H54 (cell line): ENCODE results near the gene PPP4R3A.

ENCODE experiments used
- DNase-seq: peaks from one replicate; pipeline ENCODE4 v3.0.0; 2011; ENCODE audit warnings: low spot score, mixed read lengths; ENCODE audit not compliant: insufficient read length
- FAIRE-seq: peaks from 3 replicates; lab custom pipeline; 2011; peaks lifted over from hg19 to GRCh38; lab: Jason Lieb, UNC
- POLR2A ChIP-seq: IDR thresholded peaks from 2 replicates; pipeline ENCODE4 v1.6.1; 2011; ENCODE audit warnings: low read depth, mild to moderate bottlenecking, low read length

PPP4R3A gene

DNA sequence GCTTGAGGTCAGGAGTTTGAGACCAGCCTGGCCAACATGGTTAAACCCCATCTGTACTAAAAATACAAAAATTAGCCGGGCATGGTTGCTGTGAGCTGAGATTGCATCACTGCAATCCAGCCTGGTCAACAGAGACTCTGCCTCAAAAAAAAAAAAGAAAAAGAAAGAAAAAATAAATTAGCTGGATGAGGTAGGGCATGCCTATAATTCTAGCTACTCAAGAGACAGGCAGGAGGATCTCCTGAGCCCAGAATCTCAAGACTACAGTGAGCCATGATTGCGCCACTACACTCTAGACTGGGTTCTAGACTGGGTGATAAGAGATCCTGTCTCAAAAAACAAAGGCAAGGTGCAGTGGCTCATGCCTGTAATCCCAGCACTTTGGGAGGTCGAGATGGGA lies 16.9 kb downstream of the PPP4R3A start:
- DNase-seq (no peak), FAIRE-seq (no peak)
- no peak for TF ChIP-seq POLR2A

DNA sequence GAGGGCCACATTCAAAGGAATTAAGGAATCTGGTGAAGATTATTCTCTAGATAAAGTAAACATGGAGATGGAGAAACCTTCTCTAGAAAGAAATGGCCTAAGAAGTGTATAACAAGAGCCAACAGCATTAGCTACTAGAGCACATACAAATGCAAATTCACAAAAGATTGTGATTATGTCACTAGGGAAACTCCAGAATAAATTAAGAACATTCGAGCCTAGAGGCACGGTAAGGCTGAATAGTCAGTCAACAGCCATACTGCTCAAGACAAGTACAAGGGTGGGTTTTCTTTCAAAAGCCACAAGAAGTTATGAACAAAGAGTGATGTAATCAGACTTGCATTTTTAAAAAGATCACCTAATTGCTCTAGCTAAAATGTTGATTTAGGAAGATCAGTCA lies 25.4 kb downstream of the PPP4R3A start:
- FAIRE-seq (no peak), DNase-seq (no peak)

DNA sequence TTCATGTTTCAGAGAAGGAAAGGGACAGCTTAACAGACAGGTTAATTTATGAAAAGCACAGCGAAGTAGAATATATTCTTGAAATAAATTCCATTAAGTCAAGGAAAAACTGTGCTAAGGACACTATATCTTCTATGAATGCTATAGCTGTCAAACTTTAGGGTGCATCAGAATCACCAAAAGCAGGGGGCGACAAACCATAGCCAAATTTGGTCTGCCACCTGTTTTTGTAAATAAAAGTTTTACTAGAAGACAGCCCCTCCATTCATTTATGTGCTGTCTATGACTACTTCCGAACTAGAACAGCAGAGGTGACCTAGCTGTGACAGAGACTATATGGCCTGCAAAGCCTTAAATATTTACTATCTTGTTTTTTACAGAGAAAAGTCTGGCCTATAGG lies 25.9 kb downstream of the PPP4R3A start:
- no peak for TF ChIP-seq POLR2A
- no peak for DNase-seq
- no peak for FAIRE-seq

More for the DNA sequence above, 25.4 kb downstream of the PPP4R3A start:
- TF ChIP-seq POLR2A = no peak

DNA sequence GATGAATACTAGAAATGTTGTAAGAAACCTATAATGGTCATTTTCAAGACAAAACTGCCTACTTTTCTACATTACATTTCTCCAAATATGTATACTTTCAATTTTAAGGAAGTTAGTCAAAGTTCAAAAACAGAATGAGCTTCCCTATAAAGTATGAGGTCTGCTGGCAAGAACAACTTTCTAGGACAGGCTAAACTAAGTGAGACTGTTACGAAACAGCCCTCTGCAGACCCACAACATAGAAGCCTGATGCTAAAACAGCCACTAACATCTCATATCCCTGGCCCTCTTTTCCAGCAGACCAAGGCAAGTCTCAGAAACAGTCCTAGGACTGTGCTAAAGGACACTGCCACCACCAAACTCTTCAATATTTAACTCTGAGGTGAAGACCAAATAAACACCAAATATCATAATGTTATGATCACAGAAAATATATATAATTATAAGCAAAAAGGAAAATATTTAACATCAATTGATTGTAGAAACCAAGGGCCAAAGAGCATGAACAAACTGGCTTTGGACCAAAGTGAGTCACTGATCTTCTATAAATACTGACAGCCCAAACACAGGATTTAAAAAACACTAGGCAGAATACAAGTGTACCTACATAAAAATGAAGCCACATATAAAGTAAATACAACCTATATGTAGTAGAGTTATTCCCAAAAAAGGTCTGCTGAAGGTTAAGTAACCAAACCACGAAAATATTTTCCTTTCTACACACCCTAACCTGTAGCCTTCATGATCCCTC lies 27.7 kb downstream of the PPP4R3A start:
- DNase-seq (no peak), FAIRE-seq (no peak)
- TF ChIP-seq POLR2A = no peak

DNA sequence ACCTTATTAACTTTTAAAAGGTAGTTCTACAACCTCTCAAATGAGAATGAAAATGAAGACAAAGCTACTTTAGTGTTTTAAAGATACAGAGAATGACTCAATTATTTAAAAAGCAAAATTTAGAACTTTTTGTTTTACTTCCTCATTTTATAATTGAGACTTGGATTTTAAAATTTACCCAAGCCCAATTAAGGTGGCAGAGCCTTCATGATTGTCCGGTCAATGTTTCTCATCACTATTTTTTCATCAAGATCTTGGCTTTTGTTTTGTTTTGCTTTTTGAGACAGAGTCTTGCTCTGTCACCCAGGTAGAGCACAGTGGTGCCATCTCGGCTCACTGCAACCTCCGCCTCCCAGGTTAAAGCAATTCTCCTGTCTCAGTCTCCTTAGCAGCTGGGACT lies 32.7 kb downstream of the PPP4R3A start:
- no peak for DNase-seq
- no peak for FAIRE-seq
- TF ChIP-seq POLR2A = no peak

DNA sequence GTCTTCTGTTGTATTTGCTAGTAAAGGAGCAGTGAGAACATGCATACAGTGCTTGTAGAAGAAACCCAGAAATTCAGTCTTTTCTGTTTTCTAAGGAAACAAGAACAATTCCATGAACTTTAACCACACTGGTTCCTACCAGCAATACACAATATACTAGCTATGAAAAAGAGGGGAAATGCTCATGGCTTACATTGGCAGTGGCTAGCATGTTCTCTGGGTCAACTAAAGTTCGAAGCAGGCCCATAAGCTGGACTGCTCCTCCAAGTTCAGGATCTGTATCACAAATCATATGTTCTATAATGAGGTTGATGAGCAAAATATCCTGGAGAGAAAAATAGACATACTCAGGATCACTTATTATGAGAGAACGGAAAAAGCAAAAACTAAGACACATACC lies 37.1 kb downstream of the PPP4R3A start:
- no peak for FAIRE-seq
- DNase-seq = no peak
- no peak for TF ChIP-seq POLR2A

DNA sequence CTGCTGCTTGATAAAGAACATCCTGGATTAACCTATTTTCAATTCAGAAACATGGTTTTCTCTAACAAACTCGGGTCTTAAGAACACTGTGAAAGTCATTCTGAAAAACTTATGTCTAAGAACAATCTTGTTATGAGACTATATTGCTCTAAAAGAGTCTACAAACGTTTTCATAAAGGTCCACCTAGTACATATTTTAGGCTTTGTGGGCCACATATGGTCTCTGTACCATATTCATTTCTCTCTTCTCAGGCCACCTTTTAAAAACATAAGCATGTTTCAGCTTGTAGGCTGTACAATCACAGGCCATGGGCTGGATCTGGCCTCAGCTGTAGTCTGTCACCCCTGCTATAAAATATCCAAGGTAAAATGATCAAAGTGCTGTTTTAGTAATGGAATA lies 39.9 kb downstream of the PPP4R3A start:
- no peak for TF ChIP-seq POLR2A
- no peak for FAIRE-seq
- DNase-seq = no peak

DNA sequence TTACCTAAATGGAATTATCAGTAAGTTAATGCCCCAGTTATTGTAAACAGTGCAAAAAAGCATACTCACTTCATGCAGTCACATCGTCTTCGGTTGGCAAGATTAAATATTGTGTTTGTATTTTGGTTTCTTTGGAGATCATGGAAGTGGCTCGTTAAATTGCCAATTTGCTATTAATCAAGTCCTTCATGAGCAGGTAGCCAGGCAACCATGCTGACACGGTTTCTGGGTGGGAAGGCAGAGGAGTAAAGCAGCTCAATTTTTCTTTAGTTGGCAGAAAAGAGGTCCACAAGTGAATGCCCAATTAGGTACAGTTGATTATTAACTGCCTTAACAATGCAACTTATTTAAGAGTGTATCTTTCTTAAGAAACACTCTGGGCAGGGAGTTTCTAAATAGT lies 43.9 kb downstream of the PPP4R3A start:
- DNase-seq (no peak), FAIRE-seq (no peak)
- TF ChIP-seq POLR2A = no peak

DNA sequence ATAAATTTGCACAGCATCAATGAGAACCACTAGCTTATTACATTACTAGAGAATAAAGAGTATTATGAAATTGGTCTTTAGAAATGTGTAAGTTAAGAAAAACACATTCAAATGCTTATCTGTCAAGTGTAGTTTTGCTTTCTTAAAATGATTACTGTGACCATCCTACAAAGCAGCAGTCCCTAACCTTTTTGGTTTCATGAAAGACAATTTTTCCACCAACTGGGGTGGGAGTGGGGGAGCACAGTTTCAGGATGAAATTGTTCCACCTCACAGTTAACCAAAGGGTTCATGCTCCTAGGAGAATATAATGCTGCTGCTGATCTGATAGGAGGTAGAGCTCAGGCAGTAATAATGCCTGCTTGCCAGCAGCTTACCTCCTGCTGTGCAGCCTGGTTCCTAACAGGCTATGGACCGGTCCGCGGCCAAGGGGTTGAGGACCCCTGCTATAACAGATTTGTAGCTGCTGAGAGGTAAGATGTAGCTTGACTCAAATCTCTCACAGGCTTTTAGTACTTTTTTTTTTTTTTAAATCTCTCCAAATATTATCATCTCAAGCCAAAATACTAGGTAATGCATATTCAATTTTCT lies 45.4 kb downstream of the PPP4R3A start:
- TF ChIP-seq POLR2A = no peak
- FAIRE-seq (no peak), DNase-seq (no peak)

DNA sequence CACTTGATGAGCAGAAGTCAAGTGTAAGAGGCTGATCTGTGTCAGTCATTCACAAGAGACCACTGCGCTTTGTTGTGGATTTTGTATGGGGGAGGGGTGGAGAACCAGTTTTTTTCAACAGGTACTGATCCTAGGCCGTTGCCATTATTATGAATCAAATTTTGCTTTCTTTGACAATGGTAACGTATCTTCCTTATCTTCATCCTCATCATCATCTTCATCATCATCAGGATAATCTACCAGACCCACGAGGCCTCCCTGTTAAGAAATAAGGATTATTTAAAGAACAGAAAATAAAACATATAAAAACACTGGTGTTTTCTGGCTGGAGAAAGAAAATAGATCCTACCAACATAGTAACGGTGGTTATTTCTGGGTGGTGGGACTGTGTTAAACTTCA lies 51.5 kb downstream of the PPP4R3A start:
- no peak for DNase-seq
- no peak for FAIRE-seq
- TF ChIP-seq POLR2A = no peak

DNA sequence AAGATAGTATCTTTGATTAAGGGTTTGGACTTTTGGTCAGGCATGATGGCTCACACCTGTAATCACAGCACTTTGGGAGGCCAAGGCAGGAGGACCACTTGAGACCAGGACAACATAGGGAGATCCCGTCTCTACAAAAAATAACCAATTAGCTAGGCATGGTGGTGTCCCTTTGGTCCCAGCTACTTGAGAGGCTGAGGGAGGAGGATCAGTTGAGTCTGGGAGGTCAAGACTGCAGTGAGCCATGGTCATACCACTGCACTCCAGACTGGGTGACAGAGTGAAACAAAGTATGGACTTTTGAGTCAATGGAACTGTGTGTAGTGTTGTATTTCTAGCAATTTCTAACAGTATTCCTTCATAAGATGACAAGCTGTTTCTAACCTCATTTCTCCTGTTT lies 53.8 kb downstream of the PPP4R3A start:
- DNase-seq (no peak), FAIRE-seq (no peak)
- TF ChIP-seq POLR2A = no peak

DNA sequence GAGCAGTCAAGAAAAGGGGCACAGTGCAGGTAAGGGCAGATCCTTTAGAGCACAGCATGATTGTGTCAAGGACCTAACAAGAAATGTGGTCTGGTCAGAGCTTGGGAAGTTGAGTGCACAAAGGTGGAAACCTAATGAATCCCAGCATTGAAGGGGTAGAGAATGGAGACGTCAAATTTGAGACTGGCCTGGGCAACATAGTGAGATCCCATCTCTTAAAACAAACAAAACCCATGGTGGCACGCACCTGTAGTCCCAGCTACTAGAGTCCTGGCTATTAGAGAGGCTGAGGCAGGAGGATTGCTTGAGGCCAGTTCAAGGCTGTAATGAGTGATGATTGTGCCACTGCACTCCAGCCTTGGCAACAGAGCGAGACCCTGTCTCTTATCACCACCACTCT lies 55.5 kb downstream of the PPP4R3A start:
- FAIRE-seq (peak; percentile 15), DNase-seq (no peak)
- TF ChIP-seq POLR2A = no peak

DNA sequence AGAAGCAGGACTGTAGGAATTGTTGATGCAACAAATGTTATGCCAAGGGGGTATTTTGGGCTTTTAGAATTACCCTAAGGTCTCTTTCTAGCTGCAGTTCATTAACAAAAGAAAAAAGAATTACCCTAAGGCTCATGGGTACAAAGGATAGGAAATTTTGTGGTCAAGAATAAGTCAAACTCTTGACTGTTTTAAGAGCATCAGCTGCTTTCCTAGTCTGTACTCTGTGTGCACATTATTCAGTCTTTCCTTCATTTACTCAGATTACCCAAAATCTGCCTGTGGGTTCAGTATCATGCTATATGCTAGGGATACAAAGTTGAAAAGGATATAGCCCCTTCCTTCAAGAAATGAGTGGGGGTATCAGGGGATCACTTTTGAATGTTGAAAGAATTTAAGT lies 56.0 kb downstream of the PPP4R3A start:
- no peak for FAIRE-seq

DNA sequence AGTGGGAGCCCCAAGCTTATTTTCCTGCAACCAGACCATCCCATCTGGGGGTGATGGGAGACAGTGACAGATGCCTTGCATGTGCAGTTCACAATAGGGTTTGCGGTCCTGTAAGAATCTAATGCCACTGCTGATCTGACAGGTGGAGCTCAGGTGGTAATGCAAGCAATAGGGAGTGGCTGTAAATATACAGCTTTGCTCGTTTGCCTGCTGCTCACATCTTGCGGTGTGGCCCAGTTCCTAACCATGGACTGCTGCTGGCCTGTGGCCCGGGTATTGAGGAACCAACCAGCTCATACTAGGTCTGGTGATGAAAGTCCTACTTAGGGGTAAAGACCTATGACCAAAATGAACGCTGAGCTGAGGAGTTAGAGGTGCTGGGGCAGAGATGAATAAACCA lies 56.4 kb downstream of the PPP4R3A start:
- FAIRE-seq (no peak), DNase-seq (no peak)
- no peak for TF ChIP-seq POLR2A

More for the DNA sequence above, 56.0 kb downstream of the PPP4R3A start:
- DNase-seq = no peak
- no peak for TF ChIP-seq POLR2A

DNA sequence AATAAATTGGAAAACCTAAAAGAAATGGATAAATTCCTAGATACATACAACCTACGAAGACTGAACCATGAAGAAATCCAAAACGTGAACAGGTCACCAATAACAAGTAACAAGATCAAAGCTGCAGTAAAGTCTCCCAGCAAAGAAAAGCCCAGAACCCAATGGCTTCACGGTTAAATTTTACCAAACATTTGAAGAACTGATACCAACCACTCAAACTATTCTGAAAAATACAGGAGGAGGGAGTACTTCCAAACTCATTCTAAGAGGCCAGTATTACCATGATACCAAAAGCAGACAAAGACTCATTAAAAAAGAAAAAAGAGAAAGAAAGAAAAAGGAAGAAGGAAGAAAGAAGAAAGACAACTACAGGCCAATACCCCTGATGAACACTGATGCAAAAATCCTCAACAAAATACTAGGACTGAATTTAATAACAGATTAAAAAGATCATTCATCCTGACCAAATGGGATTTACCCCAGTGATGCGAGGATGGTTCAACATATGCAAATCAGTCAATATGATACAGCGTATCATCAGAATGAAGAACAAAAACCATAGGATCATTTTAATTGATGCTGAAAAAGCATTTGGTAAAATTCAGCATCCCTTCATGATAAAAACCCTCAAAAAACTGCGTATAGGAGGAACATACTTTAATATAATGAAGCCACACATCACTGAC lies 65.6 kb downstream of the PPP4R3A start:
- no peak for TF ChIP-seq POLR2A
- DNase-seq = no peak
- FAIRE-seq = no peak

DNA sequence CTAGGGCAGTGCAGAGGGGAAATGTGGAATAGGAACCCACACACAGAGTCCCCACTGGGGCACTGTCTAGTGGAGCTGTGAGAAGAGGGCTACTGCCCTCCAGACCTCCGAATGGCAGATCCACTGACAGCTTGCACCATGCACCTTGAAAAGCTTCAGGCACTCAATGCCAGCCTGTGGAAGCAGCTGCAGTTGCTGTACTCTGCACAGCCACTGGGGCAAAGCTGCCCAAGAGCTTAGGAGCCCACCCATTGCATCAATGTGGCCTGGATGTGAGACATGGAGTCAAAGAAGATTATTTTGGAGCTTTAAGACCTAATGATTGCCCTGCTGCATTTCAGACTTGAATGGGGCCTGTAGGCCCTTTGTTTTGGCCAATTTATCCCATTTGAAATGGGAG lies 70.8 kb downstream of the PPP4R3A start:
- FAIRE-seq (no peak), DNase-seq (no peak)
- TF ChIP-seq POLR2A = no peak
